GM23338 (cell line): ENCODE measurements around the gene DDIT3. TPM values are rescaled to one million over a fixed set of nuclear protein-coding genes. Genes with fewer than 3 reads are reported as not detected.

Source experiments
- ATAC-seq: fragments of 200-7000 bp; cut with Tn5 transposase; 3 replicates; pipeline ENCODE4 v1.9.1; 2020
- DNase-seq: peaks from one replicate; pipeline ENCODE4 v3.0.0-alpha.2; 2015; ENCODE audit warnings: low spot score
- H2AFZ ChIP-seq: fragments of 200-600 bp; sonication (generic); 2 replicates; pipeline ENCODE4 v1.8.0; 2016; ENCODE audit warnings: antibody characterized with exemption, mild to moderate bottlenecking, moderate library complexity
- H3F3A ChIP-seq: fragments of 200-600 bp; sonication (generic); replicated peaks from 2 replicates; pipeline ENCODE4 v1.8.0; 2017; ENCODE audit warnings: antibody characterized with exemption, mixed run types, low read depth
- H3K27ac ChIP-seq: fragments of 200-600 bp; sonication (generic); 2 replicates; pipeline ENCODE4 v1.6.1; 2016; ENCODE audit warnings: low read depth
- H3K27me3 ChIP-seq: fragments of 200-600 bp; sonication (generic); 2 replicates; pipeline ENCODE4 v1.8.0; 2016; ENCODE audit warnings: mild to moderate bottlenecking, mixed run types, moderate library complexity; ENCODE audit not compliant: insufficient read depth
- H3K36me3 ChIP-seq: fragments of 200-600 bp; sonication (generic); 2 replicates; pipeline ENCODE4 v1.8.0; 2016; ENCODE audit warnings: mild to moderate bottlenecking; ENCODE audit not compliant: insufficient read depth
- H3K4me1 ChIP-seq: fragments of 200-600 bp; sonication (generic); 2 replicates; pipeline ENCODE4 v1.8.0; 2016; ENCODE audit warnings: mild to moderate bottlenecking, moderate library complexity; ENCODE audit not compliant: insufficient read depth
- H3K4me2 ChIP-seq: fragments of 200-600 bp; sonication (generic); 2 replicates; pipeline ENCODE4 v1.7.1; 2017; ENCODE audit warnings: mixed run types
- H3K4me3 ChIP-seq: fragments of 200-600 bp; sonication (generic); 2 replicates; pipeline ENCODE4 v1.6.1; 2016; ENCODE audit warnings: mixed run types
- H3K79me2 ChIP-seq: fragments of 200-600 bp; sonication (generic); replicated peaks from 2 replicates; pipeline ENCODE4 v1.8.0; 2017; ENCODE audit warnings: mild to moderate bottlenecking; ENCODE audit not compliant: insufficient read depth
- H3K9me2 ChIP-seq: fragments of 200-600 bp; sonication (generic); 2 replicates; pipeline ENCODE4 v1.8.0; 2017; ENCODE audit not compliant: insufficient read depth
- H4K20me1 ChIP-seq: fragments of 200-600 bp; sonication (generic); replicated peaks from 2 replicates; pipeline ENCODE4 v1.8.0; 2017; ENCODE audit warnings: mild to moderate bottlenecking; ENCODE audit not compliant: insufficient read depth
- H3K27ac Mint-ChIP-seq: 2 replicates; pipeline ENCODE4 v1.8.0; 2020; ENCODE audit warnings: inconsistent platforms, mild to moderate bottlenecking, moderate library complexity, mixed read lengths
- H3K27me3 Mint-ChIP-seq: 3 replicates; pipeline ENCODE4 v1.8.0; 2022; ENCODE audit warnings: low read depth, mild to moderate bottlenecking, moderate library complexity, mixed read lengths, inconsistent platforms; ENCODE audit not compliant: insufficient read depth, poor library complexity
- H3K36me3 Mint-ChIP-seq: 3 replicates; pipeline ENCODE4 v1.8.0; 2021; ENCODE audit warnings: low read depth, mild to moderate bottlenecking, inconsistent platforms, moderate library complexity, mixed read lengths
- H3K4me1 Mint-ChIP-seq: 3 replicates; pipeline ENCODE4 v1.8.0; 2020; ENCODE audit warnings: mild to moderate bottlenecking, inconsistent platforms, mixed read lengths
- H3K4me3 Mint-ChIP-seq: 3 replicates; pipeline ENCODE4 v1.8.0; 2021; ENCODE audit warnings: moderate library complexity, mild to moderate bottlenecking, inconsistent platforms, mixed read lengths
- H3K9me3 Mint-ChIP-seq: 3 replicates; pipeline ENCODE4 v1.8.0; 2020; ENCODE audit warnings: moderate library complexity, mild to moderate bottlenecking, inconsistent platforms, mixed read lengths
- CTCF ChIP-seq, 2 experiments: fragments of 200-600 bp in 1 of 2; sonication (generic) in 1 of 2; conservative IDR thresholded peaks; 2 replicates each; pipeline versions ENCODE4 v1.5.1 to v1.6.1; 2016 to 2017; ENCODE audit warnings: antibody characterized with exemption in 2 of 2, low read depth in 2 of 2, mild to moderate bottlenecking in 2 of 2, moderate library complexity in 1 of 2
- EZH2 ChIP-seq: fragments of 200-600 bp; sonication (generic); IDR thresholded peaks from one replicate; pipeline ENCODE4 v1.8.0; 2017; ENCODE audit warnings: antibody characterized with exemption, mild to moderate bottlenecking, low read depth; ENCODE audit not compliant: unreplicated experiment
- EZH2phosphoT487 ChIP-seq: fragments of 200-600 bp; sonication (generic); IDR thresholded peaks from one replicate; pipeline ENCODE4 v1.8.1; 2018; ENCODE audit warnings: antibody characterized with exemption; ENCODE audit not compliant: unreplicated experiment
- STAT1 ChIP-seq: IDR thresholded peaks from one replicate; pipeline ENCODE4 v1.6.1; 2016; ENCODE audit warnings: antibody characterized with exemption; ENCODE audit not compliant: unreplicated experiment
- ZNF114 ChIP-seq: fragments of 250-450 bp; sonication (Bioruptor Pico); IDR thresholded peaks from 2 replicates; pipeline ENCODE4 v1.5.0; 2020; ENCODE audit warnings: mild to moderate bottlenecking, moderate library complexity
- polyA plus RNA-seq: library from polyadenylated mRNA; unstranded; fragments of >200 nt; fragmentation: Nextera tagmentation; extraction: Ambion mirVana; gene quantifications from 2 replicates; pipeline ENCODE4 v1.2.1, GENCODE V29; 2016
- total RNA-seq: library from RNA; depleted of rRNA; stranded (reverse); fragments of >200 nt; shearing (Covaris generic); gene quantifications from 2 replicates; pipeline ENCODE4 v1.2.3, GENCODE V29; 2014
- TF ChIP-seq, protein P1 (sequence below): IDR thresholded peaks from one replicate; pipeline ENCODE4 v1.6.1; 2018; ENCODE audit warnings: antibody characterized with exemption; ENCODE audit not compliant: unreplicated experiment
- TF ChIP-seq, protein P2 (sequence below): IDR thresholded peaks from 2 replicates; pipeline ENCODE4 v1.6.1; 2016; ENCODE audit warnings: antibody characterized with exemption

DDIT3 gene
- total and polyA plus RNA-seq, 2 experiments from 2014 or later, result 3.9 to 12.5 TPM

- TF ChIP-seq, protein P1, sequence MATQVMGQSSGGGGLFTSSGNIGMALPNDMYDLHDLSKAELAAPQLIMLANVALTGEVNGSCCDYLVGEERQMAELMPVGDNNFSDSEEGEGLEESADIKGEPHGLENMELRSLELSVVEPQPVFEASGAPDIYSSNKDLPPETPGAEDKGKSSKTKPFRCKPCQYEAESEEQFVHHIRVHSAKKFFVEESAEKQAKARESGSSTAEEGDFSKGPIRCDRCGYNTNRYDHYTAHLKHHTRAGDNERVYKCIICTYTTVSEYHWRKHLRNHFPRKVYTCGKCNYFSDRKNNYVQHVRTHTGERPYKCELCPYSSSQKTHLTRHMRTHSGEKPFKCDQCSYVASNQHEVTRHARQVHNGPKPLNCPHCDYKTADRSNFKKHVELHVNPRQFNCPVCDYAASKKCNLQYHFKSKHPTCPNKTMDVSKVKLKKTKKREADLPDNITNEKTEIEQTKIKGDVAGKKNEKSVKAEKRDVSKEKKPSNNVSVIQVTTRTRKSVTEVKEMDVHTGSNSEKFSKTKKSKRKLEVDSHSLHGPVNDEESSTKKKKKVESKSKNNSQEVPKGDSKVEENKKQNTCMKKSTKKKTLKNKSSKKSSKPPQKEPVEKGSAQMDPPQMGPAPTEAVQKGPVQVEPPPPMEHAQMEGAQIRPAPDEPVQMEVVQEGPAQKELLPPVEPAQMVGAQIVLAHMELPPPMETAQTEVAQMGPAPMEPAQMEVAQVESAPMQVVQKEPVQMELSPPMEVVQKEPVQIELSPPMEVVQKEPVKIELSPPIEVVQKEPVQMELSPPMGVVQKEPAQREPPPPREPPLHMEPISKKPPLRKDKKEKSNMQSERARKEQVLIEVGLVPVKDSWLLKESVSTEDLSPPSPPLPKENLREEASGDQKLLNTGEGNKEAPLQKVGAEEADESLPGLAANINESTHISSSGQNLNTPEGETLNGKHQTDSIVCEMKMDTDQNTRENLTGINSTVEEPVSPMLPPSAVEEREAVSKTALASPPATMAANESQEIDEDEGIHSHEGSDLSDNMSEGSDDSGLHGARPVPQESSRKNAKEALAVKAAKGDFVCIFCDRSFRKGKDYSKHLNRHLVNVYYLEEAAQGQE, result no peak
- no peak for TF ChIP-seq ZNF114 (CRISPR knock-in tag)
Observed at GRCh38 chr12:57564178-57564740, 43.9 kb upstream of the DDIT3 start (continued).

- Mint-ChIP-seq H3K27ac (no peak overlapping the region), H3K4me3 (no peak overlapping the region), H3K9me3 (no peaks in the 10 kb centered on the region), H3K4me1 (no peaks in the 10 kb centered on the region), H3K27me3 (no peaks in the 10 kb centered on the region), H3K36me3 (peaks cover 18% of the 10 kb centered on the region; the same call in 2 of the 3 replicates)
- Histone ChIP-seq H2AFZ (no peak overlapping the region), H3K36me3 (no peaks in the 10 kb centered on the region; the same call in 1 of the 2 replicates), H4K20me1 (no peaks in the 10 kb centered on the region; the same call in 1 of the 2 replicates), H3K79me2 (peaks cover 15% of the 10 kb centered on the region; the same call in 1 of the 2 replicates), H3K4me2 (no peak overlapping the region), H3F3A (no peaks in the 10 kb centered on the region), H3K4me1 (no peaks in the 10 kb centered on the region), H3K9me2 (no peaks in the 10 kb centered on the region), H3K27ac (no peak overlapping the region), H3K4me3 (no peak overlapping the region), H3K27me3 (no peaks in the 10 kb centered on the region)
- DNase-seq, result no peak
- ATAC-seq, result no peak
- TF ChIP-seq, protein P1, result no peak
- TF ChIP-seq STAT1, result no peak
- TF ChIP-seq EZH2phosphoT487, result no peak
- TF ChIP-seq, protein P2, sequence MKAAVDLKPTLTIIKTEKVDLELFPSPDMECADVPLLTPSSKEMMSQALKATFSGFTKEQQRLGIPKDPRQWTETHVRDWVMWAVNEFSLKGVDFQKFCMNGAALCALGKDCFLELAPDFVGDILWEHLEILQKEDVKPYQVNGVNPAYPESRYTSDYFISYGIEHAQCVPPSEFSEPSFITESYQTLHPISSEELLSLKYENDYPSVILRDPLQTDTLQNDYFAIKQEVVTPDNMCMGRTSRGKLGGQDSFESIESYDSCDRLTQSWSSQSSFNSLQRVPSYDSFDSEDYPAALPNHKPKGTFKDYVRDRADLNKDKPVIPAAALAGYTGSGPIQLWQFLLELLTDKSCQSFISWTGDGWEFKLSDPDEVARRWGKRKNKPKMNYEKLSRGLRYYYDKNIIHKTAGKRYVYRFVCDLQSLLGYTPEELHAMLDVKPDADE, result no peak
- TF ChIP-seq EZH2, result no peak
- TF ChIP-seq CTCF (conservative IDR thresholded peaks at IDR 0.05; ENCODE audit: low read depth in 2 of 2), result no peak
Observed at GRCh38 chr12:57563358-57563757, 43.0 kb upstream of the DDIT3 start.
